Thoracic aorta (tissue), 2 donors: ENCODE results near the gene FOCAD. TPM values are rescaled to one million over a fixed set of nuclear protein-coding genes. Genes with fewer than 3 reads are reported as not detected.

Experiments used
- ATAC-seq: fragments of 150-250 bp; one replicate; pipeline ENCODE4 v1.8.0; 2017; ENCODE audit warnings: low read depth; ENCODE audit not compliant: insufficient number of reproducible peaks, low FRiP score
- DNase-seq: peaks from one replicate; pipeline ENCODE4 v3.0.0-alpha.2; 2020; ENCODE audit warnings: low spot score
- H3K27ac ChIP-seq, 2 donors: fragments of 200-600 bp; sonication (generic); 1 replicate in 1 of 2; 2 replicates in 1 of 2; pipeline ENCODE4 v1.5.1; 2016; ENCODE audit warnings: mild to moderate bottlenecking in 2 of 2, moderate library complexity in 2 of 2
- H3K27me3 ChIP-seq: fragments of 200-600 bp; sonication (generic); replicated peaks from 2 replicates; pipeline ENCODE4 v1.6.0; 2016; ENCODE audit warnings: mild to moderate bottlenecking; ENCODE audit not compliant: insufficient read depth
- H3K36me3 ChIP-seq: fragments of 200-600 bp; sonication (generic); one replicate; pipeline ENCODE4 v1.5.1; 2016
- H3K4me1 ChIP-seq, 2 donors: fragments of 200-600 bp; sonication (generic); 1 replicate in 1 of 2; 2 replicates in 1 of 2; pipeline versions ENCODE4 v1.5.1 to v1.6.0; 2016; ENCODE audit warnings: low read depth in 2 of 2, mild to moderate bottlenecking in 1 of 2; ENCODE audit not compliant: control insufficient read depth in 1 of 2
- H3K4me3 ChIP-seq: fragments of 200-600 bp; sonication (generic); 2 replicates; pipeline ENCODE4 v1.5.1; 2016; ENCODE audit warnings: mild to moderate bottlenecking
- H3K9me3 ChIP-seq: fragments of 200-600 bp; sonication (generic); 2 replicates; pipeline ENCODE4 v1.5.1; 2016
- CTCF ChIP-seq: fragments of 200-600 bp; sonication (generic); IDR thresholded peaks from one replicate; pipeline ENCODE4 v1.5.1; 2019; ENCODE audit warnings: antibody characterized with exemption
- total RNA-seq, 2 donors: library from RNA; depleted of rRNA; stranded (reverse); fragments of >200 nt; gene quantifications; one replicate each; pipeline versions ENCODE4 v1.1.0 to v1.2.3, GENCODE V29; 2016

Gene FOCAD
- total RNA-seq, 2 donors from 2014 or later = 33.1 to 45.9 TPM

GRCh38 chr9:20808002-20808401, 123.9 kb downstream of the FOCAD start:
- H3K27ac ChIP-seq = no peak overlapping the region
- H3K27me3 ChIP-seq = no peaks in the 10 kb centered on the region
- H3K36me3 ChIP-seq = no peaks in the 10 kb centered on the region
- ATAC-seq (no peak), DNase-seq (no peak)
- no peaks in the 10 kb centered on the region for H3K4me1 ChIP-seq
- H3K9me3 ChIP-seq = no peaks in the 10 kb centered on the region
- TF ChIP-seq CTCF = no peak
- H3K4me3 ChIP-seq = no peak overlapping the region

- Histone ChIP-seq H3K27ac (no peak overlapping the region), H3K4me1 (no peaks in the 10 kb centered on the region), H3K36me3 (no peaks in the 10 kb centered on the region), H3K4me3 (no peak overlapping the region), H3K27me3 (no peaks in the 10 kb centered on the region), H3K9me3 (no peaks in the 10 kb centered on the region)
- no peak for TF ChIP-seq CTCF
- no peak for ATAC-seq
- no peak for DNase-seq
These were observed 127.8 kb downstream of the FOCAD start for GRCh38 chr9:20811872-20812271.

- no peaks in the 10 kb centered on the region for H3K27me3 ChIP-seq
- DNase-seq = no peak
- no peak for TF ChIP-seq CTCF
- H3K4me1 ChIP-seq = no peaks in the 10 kb centered on the region
- no peak for ATAC-seq
- H3K27ac ChIP-seq = no peak overlapping the region
- no peak overlapping the region for H3K4me3 ChIP-seq
- no peaks in the 10 kb centered on the region for H3K36me3 ChIP-seq
- no peaks in the 10 kb centered on the region for H3K9me3 ChIP-seq
These were observed 132.1 kb downstream of the FOCAD start for GRCh38 chr9:20815923-20816703.

GRCh38 chr9:20823051-20823450, 139.0 kb downstream of the FOCAD start:
- no peak for TF ChIP-seq CTCF
- no peak overlapping the region for H3K27ac ChIP-seq
- H3K27me3 ChIP-seq = no peaks in the 10 kb centered on the region
- H3K4me3 ChIP-seq = no peak overlapping the region
- no peaks in the 10 kb centered on the region for H3K4me1 ChIP-seq
- H3K9me3 ChIP-seq = no peaks in the 10 kb centered on the region
- DNase-seq = no peak
- H3K36me3 ChIP-seq = no peaks in the 10 kb centered on the region
- no peak for ATAC-seq

- ATAC-seq (no peak), DNase-seq (no peak)
- Histone ChIP-seq H3K27me3 (no peaks in the 10 kb centered on the region), H3K9me3 (no peaks in the 10 kb centered on the region), H3K4me1 (no peaks in the 10 kb centered on the region), H3K4me3 (no peak overlapping the region), H3K36me3 (no peaks in the 10 kb centered on the region), H3K27ac (no peak overlapping the region)
- no peak for TF ChIP-seq CTCF
These were observed 147.0 kb downstream of the FOCAD start for GRCh38 chr9:20831028-20831427.
